Suprapubic skin (tissue), 4 donors: Measurements from ENCODE around the gene TMPRSS6. TPM values are rescaled to one million over a fixed set of nuclear protein-coding genes. Genes with fewer than 3 reads are reported as not detected.

Experiments used
- DNase-seq, 2 donors: peaks; one replicate each; pipeline ENCODE4 v3.0.0-alpha.2; 2019; ENCODE audit warnings: low spot score in 2 of 2
- H3K27ac ChIP-seq: fragments of 200-600 bp; sonication (generic); one replicate; pipeline ENCODE4 v1.5.1; 2019
- H3K27me3 ChIP-seq: fragments of 200-600 bp; sonication (generic); one replicate; pipeline ENCODE4 v1.5.1; 2019
- H3K36me3 ChIP-seq: fragments of 200-600 bp; sonication (generic); one replicate; pipeline ENCODE4 v1.5.1; 2019
- H3K4me1 ChIP-seq: fragments of 200-600 bp; sonication (generic); one replicate; pipeline ENCODE4 v1.5.1; 2019
- H3K4me3 ChIP-seq: fragments of 200-600 bp; sonication (generic); one replicate; pipeline ENCODE4 v1.5.1; 2019; ENCODE audit warnings: mild to moderate bottlenecking
- H3K9me3 ChIP-seq: fragments of 200-600 bp; sonication (generic); one replicate; pipeline ENCODE4 v1.5.1; 2019
- CTCF ChIP-seq, 2 donors: fragments of 200-600 bp in 1 of 2; fragments of 450-650 bp in 1 of 2; sonication (generic) in 1 of 2; IDR thresholded peaks; one replicate each; pipeline ENCODE4 v1.5.1; 2016 to 2019; ENCODE audit warnings: antibody characterized with exemption in 2 of 2, mild to moderate bottlenecking in 1 of 2, moderate library complexity in 1 of 2
- EP300 ChIP-seq: sonication (generic); formaldehyde crosslinking; IDR thresholded peaks from one replicate; pipeline ENCODE4 v1.6.1; 2017; ENCODE audit warnings: antibody characterized with exemption
- POLR2A ChIP-seq, 2 donors: fragments of 450-650 bp; IDR thresholded peaks; one replicate each; pipeline ENCODE4 v1.6.1; 2017; ENCODE audit warnings: antibody characterized with exemption in 2 of 2, mild to moderate bottlenecking in 2 of 2, moderate library complexity in 2 of 2
- POLR2AphosphoS5 ChIP-seq, 3 donors: sonication (generic); formaldehyde crosslinking; IDR thresholded peaks; one replicate each; pipeline ENCODE4 v1.6.1; 2017; ENCODE audit warnings: antibody characterized with exemption in 3 of 3
- WGBS: methylation state at CpG from one replicate; pipeline ENCODE4 v1.1.5; 2018; 5-methylcytosine and 5-hydroxymethylcytosine counted together
- total RNA-seq, 4 donors: library from RNA; depleted of rRNA; stranded (reverse); fragments of >200 nt; gene quantifications; one replicate each; pipeline ENCODE4 v1.1.0, GENCODE V29; 2016

The TMPRSS6 gene
- total RNA-seq, 4 donors from 2014 or later: 0.30 to 3.8 (median 1.0) TPM

GRCh38 chr22:37105154-37105553, 4.4 kb downstream of the TMPRSS6 start:
- Histone ChIP-seq H3K27ac (no peak overlapping the region), H3K36me3 (no peaks in the 10 kb centered on the region), H3K4me3 (no peak overlapping the region), H3K27me3 (peaks cover 18% of the 10 kb centered on the region), H3K9me3 (no peaks in the 10 kb centered on the region), H3K4me1 (no peaks in the 10 kb centered on the region)
- no peak for DNase-seq
- 21% methylated on average over 6 of the region's 7 CpGs for WGBS
- no peak for TF ChIP-seq POLR2AphosphoS5 (IDR thresholded peaks at IDR 0.05)
- TF ChIP-seq CTCF (IDR thresholded peaks at IDR 0.05): no peak

GRCh38 chr22:37103656-37104452, 5.7 kb downstream of the TMPRSS6 start:
- WGBS: 73% methylated on average over 14 of the region's 14 CpGs
- TF ChIP-seq EP300: no peak
- TF ChIP-seq POLR2AphosphoS5 (IDR thresholded peaks at IDR 0.05): no peak
- no peak for TF ChIP-seq POLR2A (IDR thresholded peaks at IDR 0.05)
- TF ChIP-seq CTCF (IDR thresholded peaks at IDR 0.05): no peak

GRCh38 chr22:37103151-37103550, 6.4 kb downstream of the TMPRSS6 start:
- no CpG with 5 or more reads among the region's 18 CpGs for WGBS
- Histone ChIP-seq H3K4me3 (no peak overlapping the region), H3K4me1 (no peaks in the 10 kb centered on the region), H3K27ac (no peak overlapping the region), H3K27me3 (peaks cover 25% of the 10 kb centered on the region), H3K36me3 (no peaks in the 10 kb centered on the region), H3K9me3 (no peaks in the 10 kb centered on the region)
- TF ChIP-seq EP300 (no peak), POLR2AphosphoS5 (IDR thresholded peaks at IDR 0.05) (no peak)
- DNase-seq: no peak

More at GRCh38 chr22:37103656-37104452, 5.7 kb downstream of the TMPRSS6 start:
- Histone ChIP-seq H3K36me3 (no peaks in the 10 kb centered on the region), H3K9me3 (no peaks in the 10 kb centered on the region), H3K4me3 (no peak overlapping the region), H3K27ac (no peak overlapping the region), H3K27me3 (peaks cover 22% of the 10 kb centered on the region), H3K4me1 (no peaks in the 10 kb centered on the region)
- no peak for DNase-seq

GRCh38 chr22:37101311-37102066, 8.0 kb downstream of the TMPRSS6 start:
- Histone ChIP-seq H3K4me1 (no peaks in the 10 kb centered on the region), H3K9me3 (no peaks in the 10 kb centered on the region), H3K36me3 (no peaks in the 10 kb centered on the region), H3K27ac (no peak overlapping the region), H3K27me3 (peaks cover 31% of the 10 kb centered on the region), H3K4me3 (no peak overlapping the region)
- WGBS: 83% methylated on average over 1 of the region's 10 CpGs
- no peak for DNase-seq
- no peak for TF ChIP-seq POLR2AphosphoS5 (IDR thresholded peaks at IDR 0.05)

GRCh38 chr22:37100589-37101127, 8.9 kb downstream of the TMPRSS6 start:
- TF ChIP-seq POLR2A (IDR thresholded peaks at IDR 0.05): no peak
- TF ChIP-seq EP300: no peak
- TF ChIP-seq POLR2AphosphoS5 (IDR thresholded peaks at IDR 0.05): no peak
- no peak for TF ChIP-seq CTCF (IDR thresholded peaks at IDR 0.05)
- 73% methylated on average over 8 of the region's 8 CpGs for WGBS
- Histone ChIP-seq H3K9me3 (no peaks in the 10 kb centered on the region), H3K27ac (no peak overlapping the region), H3K4me1 (no peaks in the 10 kb centered on the region), H3K4me3 (no peak overlapping the region), H3K27me3 (peaks cover 34% of the 10 kb centered on the region), H3K36me3 (no peaks in the 10 kb centered on the region)
- DNase-seq: no peak

GRCh38 chr22:37098976-37099591, 10.4 kb downstream of the TMPRSS6 start:
- no peak for DNase-seq
- Histone ChIP-seq H3K9me3 (no peaks in the 10 kb centered on the region), H3K36me3 (no peaks in the 10 kb centered on the region), H3K4me3 (no peak overlapping the region), H3K4me1 (no peaks in the 10 kb centered on the region), H3K27ac (no peak overlapping the region), H3K27me3 (peaks cover 34% of the 10 kb centered on the region)
- whole genome bisulfite sequencing: 44% methylated on average over 9 of the region's 10 CpGs
- no peak for TF ChIP-seq EP300
- TF ChIP-seq POLR2A (IDR thresholded peaks at IDR 0.05): no peak
- TF ChIP-seq CTCF (IDR thresholded peaks at IDR 0.05): no peak
- no peak for TF ChIP-seq POLR2AphosphoS5 (IDR thresholded peaks at IDR 0.05)
